ENCODE data around the gene TNFRSF14. TPM values are rescaled to one million over a fixed set of nuclear protein-coding genes. Genes with fewer than 3 reads are reported as not detected.
A peak's percentile ranks its signal among the peaks of the same experiment; 100 is the strongest.

TNFRSF14 gene
- total and polyA plus RNA-seq, 9 of the 15 experiments (the other 6 are each of a cell fraction or from before 2014, with no cell fraction given), result 0.11 to 2.3 (median 0.68) TPM; not detected in 2

DNA sequence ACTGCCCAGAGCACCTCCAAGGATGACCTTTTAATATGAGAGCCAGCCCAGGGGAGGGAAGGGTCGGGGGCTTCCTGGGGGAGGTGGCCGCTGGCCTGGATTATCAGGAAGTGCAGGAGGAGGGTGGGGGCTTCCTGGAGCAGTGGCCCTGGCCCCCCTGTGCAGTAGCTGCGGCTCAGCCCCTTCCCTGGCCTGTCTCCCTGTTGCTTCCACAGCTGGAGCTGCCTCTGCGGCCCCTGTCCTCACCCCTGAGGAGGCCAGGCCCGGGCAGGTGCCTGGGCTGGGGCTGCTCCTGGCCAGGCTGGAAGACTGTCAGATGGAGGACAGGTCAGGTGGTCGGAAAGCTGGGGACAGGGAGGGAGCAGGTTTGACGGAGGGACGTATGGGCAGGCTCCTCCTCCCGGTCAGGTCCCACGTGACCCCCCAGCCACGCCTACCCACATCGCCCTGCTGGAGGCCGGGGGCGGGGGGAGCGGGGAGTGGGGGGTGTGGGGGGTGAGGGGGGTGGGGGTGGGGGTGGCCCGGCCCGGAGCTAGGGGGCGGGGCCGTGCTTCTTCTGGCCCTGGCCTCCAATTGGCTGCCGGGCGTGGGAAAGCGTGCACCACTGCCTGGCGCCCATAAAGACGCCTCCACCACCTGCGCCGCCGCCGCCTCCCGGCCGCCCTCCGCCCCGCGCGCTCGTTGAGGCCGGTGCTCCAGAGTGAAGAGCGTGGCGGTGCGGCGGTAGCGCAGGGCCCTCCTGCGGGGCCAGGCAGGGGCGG is 10.2 kb upstream of the TNFRSF14 start (continued):
- TF ChIP-seq ZNF354B (CRISPR knock-in tag; IDR thresholded peaks at IDR 0.05), result no peak
- TF ChIP-seq ZNF175 (CRISPR knock-in tag; IDR thresholded peaks at IDR 0.05; ENCODE audit: low read depth), result no peak
- no peak for TF ChIP-seq ZBTB17 (CRISPR knock-in tag; IDR thresholded peaks at IDR 0.05)
- no peak for TF ChIP-seq THAP12 (CRISPR knock-in tag; IDR thresholded peaks at IDR 0.05)
- no peak for TF ChIP-seq BCOR (IDR thresholded peaks at IDR 0.05)
- TF ChIP-seq KHSRP (IDR thresholded peaks at IDR 0.05), result no peak
- no peak for TF ChIP-seq ZNF507 (tag; conservative IDR thresholded peaks at IDR 0.05)
- no peak for TF ChIP-seq CBFA2T3 (IDR thresholded peaks at IDR 0.05)
- TF ChIP-seq MEF2D (tag; conservative IDR thresholded peaks at IDR 0.05; ENCODE audit: low read depth), result no peak
- TF ChIP-seq SIN3B (IDR thresholded peaks at IDR 0.05; ENCODE audit: low read depth), result peak; percentile 67; the same call in 1 of the 2 replicates
- TF ChIP-seq, protein P1, sequence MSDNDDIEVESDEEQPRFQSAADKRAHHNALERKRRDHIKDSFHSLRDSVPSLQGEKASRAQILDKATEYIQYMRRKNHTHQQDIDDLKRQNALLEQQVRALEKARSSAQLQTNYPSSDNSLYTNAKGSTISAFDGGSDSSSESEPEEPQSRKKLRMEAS (CRISPR knock-in tag; IDR thresholded peaks at IDR 0.05), result peak; percentile 67
- no peak for TF ChIP-seq COPS2 (conservative IDR thresholded peaks at IDR 0.05)
- TF ChIP-seq TEAD1 (CRISPR knock-in tag; IDR thresholded peaks at IDR 0.05), result no peak
- TF ChIP-seq SREBF1 (IDR thresholded peaks at IDR 0.05; ENCODE audit: borderline replicate concordance, low read depth, low read length), result no peak
- no peak for TF ChIP-seq KLF10 (CRISPR knock-in tag; IDR thresholded peaks at IDR 0.05)
- TF ChIP-seq ATF6 (CRISPR knock-in tag; IDR thresholded peaks at IDR 0.05), result no peak
- TF ChIP-seq TAL1 (IDR thresholded peaks at IDR 0.05), result no peak
- TF ChIP-seq MAFK (IDR thresholded peaks at IDR 0.05; ENCODE audit: low read length), result no peak
- TF ChIP-seq ZNF699 (CRISPR knock-in tag; IDR thresholded peaks at IDR 0.05; ENCODE audit: insufficient replicate concordance), result no peak
- TF ChIP-seq, protein P2, sequence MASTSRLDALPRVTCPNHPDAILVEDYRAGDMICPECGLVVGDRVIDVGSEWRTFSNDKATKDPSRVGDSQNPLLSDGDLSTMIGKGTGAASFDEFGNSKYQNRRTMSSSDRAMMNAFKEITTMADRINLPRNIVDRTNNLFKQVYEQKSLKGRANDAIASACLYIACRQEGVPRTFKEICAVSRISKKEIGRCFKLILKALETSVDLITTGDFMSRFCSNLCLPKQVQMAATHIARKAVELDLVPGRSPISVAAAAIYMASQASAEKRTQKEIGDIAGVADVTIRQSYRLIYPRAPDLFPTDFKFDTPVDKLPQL (IDR thresholded peaks at IDR 0.05; ENCODE audit: extremely low read depth, insufficient read length), result no peak
- no peak for TF ChIP-seq NR4A1 (CRISPR knock-in tag; IDR thresholded peaks at IDR 0.05)
- no peak for TF ChIP-seq NR4A1 (tag; IDR thresholded peaks at IDR 0.05)
- TF ChIP-seq TBP (optimal IDR thresholded peaks at IDR 0.05; ENCODE audit: low read depth, low read length), result peak; percentile 62
- TF ChIP-seq, protein P3, sequence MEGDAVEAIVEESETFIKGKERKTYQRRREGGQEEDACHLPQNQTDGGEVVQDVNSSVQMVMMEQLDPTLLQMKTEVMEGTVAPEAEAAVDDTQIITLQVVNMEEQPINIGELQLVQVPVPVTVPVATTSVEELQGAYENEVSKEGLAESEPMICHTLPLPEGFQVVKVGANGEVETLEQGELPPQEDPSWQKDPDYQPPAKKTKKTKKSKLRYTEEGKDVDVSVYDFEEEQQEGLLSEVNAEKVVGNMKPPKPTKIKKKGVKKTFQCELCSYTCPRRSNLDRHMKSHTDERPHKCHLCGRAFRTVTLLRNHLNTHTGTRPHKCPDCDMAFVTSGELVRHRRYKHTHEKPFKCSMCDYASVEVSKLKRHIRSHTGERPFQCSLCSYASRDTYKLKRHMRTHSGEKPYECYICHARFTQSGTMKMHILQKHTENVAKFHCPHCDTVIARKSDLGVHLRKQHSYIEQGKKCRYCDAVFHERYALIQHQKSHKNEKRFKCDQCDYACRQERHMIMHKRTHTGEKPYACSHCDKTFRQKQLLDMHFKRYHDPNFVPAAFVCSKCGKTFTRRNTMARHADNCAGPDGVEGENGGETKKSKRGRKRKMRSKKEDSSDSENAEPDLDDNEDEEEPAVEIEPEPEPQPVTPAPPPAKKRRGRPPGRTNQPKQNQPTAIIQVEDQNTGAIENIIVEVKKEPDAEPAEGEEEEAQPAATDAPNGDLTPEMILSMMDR (IDR thresholded peaks at IDR 0.05 in 2 of 3, conservative IDR thresholded peaks at IDR 0.05 in 1 of 3; ENCODE audit: insufficient read depth in 2 of 3, low read depth in 1 of 3, low read length in 3 of 3), result no peak
